ENCODE measurements around the gene TERC.
"Not testable (repeated sequence)": the region's sequence is repeated elsewhere in the genome, so short reads cannot be mapped to it uniquely, and the experiment has no call there.

Gene TERC

DNA sequence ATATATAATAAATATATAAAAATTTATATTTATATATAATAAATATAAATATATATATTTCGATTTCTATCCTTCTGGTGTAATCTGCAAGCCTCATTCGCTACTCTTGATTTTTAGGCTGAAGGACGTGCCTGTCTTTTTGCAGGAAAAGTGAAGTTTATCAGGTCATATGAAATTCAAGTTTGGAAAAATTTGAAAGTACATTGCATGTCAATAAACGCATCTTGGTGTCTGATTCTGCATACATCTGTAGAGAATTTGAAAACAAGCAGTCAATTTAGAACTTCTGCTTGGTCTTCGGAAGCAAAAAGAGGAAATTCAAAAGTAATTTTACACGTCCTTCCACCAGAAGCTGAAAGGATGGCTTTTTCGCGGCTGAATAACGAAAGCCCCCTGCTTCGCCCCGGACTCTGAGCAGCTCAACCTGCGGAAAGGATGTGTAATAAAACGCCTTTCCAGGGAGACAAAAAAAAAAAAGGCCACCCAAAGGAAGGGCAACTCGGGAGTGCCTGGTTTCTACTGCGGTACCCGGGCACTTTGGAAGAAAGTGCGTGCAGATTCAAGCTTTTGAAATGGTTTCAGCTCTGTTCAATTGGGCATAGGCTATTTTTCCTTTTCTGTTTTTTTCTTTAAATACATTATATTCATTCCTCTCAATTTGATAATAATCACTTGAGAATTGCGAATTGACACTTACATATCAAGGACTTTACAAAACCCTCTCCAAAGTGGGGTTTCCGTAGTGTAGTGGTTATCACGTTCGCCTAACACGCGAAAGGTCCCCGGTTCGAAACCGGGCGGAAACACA is 6.8 kb upstream of the TERC start:
- peak; percentile 77 for DNase-seq

DNA sequence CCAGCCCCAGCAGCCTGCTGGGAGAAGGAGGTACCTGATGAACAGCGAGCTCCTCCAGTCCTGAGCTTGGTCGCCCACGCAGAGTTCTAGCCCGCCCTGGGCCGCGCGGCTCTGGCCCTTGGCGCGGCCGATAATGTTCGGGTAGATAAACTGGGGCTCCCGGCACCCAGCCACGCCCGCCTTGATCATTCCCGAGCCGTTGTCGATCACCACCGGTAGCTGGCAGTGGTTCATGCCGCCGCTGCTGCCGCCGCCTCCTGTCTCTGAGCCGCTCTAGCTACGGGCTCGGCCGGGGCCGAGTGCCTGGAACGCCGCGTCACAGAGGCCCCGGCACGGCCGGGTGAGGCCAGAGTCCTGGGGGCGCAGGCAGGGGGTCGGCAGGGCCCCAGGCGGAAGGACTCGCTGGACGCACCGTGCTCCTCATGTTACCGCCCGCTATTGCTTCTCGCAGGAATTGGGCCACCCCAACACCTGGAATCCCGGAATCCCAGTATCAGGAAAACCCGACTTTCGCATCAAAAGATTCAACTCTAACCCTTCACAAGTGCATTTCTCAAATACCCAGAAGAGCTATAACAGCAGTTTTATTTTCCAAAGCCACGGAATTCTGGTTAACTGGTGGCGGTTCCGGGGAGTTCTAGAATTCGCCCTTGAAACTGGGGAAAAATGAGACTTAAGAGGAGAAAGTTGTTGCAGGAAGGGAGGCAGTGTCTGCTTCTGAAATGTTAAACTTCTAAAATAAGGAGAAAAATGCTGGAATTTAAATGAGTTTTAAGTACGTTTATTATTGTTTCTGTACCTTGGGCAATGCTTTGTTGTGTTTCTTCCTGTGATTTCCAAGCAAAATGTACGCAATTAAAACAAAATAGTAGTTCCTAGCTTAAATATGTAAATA is 4.7 kb upstream of the TERC start, which contains the start of gene ACTRT3:
Gene ACTRT3, minus strand, starts transcription at position 275 of the 895 bp plus-strand sequence. Its CDS starts 41 bp downstream, at position 234.
- no peak for DNase-seq

DNA sequence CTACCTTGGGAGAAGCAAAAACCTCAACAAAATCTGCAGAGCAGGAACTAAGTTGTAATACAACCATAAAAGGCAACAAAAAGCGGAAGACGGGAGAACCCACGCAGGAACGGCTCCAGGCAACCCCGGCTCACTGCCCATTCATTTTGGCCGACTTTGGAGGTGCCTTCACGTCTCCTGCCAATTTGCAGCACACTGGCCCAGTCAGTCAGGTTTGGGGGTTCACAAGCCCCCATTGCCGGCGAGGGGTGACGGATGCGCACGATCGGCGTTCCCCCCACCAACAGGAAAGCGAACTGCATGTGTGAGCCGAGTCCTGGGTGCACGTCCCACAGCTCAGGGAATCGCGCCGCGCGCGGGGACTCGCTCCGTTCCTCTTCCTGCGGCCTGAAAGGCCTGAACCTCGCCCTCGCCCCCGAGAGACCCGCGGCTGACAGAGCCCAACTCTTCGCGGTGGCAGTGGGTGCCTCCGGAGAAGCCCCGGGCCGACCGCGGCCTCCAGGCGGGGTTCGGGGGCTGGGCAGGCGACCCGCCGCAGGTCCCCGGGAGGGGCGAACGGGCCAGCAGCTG is 463 bp downstream of the TERC start:
- no peak for DNase-seq

DNA sequence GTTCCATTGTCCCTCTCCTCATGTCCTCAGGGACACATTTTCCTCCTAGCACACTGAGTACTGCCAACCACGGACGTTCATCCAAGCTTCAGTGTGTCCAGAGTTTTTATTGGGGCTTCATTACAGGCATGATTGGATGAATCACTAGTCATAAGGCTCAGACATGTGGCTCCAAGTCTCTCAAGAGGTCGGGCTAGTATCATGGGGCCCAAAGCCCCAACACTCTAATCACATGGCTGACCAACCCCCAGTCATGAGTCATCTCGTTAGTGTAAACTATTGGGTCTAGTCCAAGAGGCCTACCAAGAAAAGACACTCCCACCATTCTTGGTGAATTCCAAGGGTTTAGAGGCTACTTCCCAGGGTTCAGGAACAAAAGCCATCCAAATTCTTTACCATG is 4.4 kb downstream of the TERC start:
- DNase-seq = no peak

DNA sequence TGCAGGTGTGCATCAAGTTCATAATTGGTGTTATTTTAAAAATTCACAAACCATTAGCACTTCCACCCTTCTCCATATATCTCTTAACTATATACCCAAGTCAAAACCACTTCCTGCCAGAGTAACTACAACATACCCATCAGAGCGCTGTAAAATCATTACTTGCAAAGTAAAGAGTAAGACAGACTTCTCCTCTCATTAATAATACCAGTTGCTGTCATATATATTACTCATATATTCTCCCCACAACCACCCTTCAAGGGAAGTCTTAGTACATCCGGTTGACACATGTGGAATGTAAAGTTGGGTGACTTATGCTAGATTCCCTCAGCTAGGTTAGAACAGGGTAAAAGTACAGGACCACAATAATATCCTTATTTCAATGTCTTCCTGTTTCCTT is 5.6 kb downstream of the TERC start:
- no peak for DNase-seq

DNA sequence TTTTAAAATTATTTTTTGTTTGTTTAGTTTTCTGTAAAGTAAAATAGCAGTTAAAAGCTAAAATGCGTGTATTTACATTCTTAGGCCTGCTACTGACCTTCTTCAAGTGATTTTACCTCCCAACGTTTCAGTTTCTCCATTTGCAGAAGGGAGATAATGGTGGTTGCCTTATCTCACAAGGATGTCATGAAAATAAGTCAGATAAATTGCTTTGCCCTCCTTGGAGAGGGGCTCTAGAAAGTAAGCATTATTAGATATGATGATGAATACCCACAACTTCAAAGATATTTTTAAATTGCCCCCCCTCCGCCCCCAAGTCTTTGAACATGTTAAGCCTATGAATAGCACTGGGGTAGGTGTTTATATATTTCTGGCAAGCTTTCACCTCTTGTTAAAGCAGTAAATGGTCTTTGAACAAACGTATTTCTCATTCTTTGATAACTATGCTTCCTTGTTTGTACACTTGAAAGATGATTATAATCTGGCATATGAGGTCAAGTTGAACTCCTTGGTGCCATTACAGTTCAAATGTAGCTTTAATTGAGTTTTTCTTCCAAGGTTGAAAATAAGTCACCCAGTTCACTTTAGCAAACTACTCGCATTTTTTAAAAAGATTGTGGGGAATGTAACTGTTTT is 6.4 kb downstream of the TERC start:
- DNase-seq = no peak

DNA sequence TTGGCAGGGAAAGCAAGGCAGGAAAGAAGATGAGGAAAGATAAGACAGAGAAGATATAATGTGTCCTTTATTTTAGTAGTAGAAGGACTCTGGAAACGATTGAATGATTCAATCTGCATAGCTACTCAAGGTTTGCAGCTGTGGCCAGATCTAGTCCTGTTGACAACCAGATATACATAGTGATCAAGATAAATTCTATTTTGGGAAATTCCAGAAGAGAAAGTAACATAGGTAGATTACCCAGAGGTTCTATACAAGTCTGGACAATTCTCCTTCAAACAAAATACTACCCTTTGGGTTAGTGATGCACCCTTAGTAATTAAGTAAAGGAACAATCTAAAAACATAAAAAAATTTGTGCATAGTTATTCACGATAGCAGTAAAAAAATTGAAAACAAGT is 9.4 kb downstream of the TERC start:
- DNase-seq = no peak

DNA sequence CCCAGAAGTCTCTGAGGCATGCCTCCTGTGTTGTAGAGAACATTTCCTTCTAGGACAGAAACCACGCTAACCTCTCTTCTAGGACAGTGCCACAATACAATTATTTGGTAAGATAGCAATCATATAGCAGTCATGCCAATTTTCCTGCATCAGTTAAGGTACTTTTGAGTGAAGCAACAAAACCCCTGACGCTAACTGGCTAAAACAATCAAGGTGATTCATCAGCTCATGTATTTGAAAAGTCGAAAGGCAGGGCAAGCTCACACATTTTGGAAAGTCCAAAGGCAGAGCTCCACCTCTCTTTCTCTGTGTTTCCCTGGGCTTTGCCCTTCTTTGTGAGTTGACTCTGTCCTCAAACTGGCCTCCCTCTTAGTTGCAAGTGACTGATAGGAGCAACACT is 10.1 kb downstream of the TERC start:
- no peak for DNase-seq

DNA sequence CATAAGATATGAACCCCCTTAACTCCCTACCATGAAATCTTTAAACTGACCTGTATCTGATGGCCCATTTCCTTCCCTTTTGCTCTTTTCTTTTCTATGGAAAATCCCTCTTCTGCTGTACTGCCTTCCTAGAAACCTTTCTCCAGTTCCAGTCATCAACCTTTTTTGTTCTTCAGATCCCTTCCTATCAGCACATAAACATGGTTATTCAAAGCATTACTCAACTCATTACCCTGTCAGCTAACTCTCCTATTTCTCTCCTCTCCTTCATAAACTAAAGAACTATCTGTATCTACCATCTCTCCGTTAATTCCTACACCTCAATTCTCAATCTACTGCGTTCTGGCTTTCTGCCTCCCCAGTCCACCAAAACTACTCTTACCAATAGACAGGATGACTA is 13.0 kb downstream of the TERC start:
- no peak for DNase-seq

DNA sequence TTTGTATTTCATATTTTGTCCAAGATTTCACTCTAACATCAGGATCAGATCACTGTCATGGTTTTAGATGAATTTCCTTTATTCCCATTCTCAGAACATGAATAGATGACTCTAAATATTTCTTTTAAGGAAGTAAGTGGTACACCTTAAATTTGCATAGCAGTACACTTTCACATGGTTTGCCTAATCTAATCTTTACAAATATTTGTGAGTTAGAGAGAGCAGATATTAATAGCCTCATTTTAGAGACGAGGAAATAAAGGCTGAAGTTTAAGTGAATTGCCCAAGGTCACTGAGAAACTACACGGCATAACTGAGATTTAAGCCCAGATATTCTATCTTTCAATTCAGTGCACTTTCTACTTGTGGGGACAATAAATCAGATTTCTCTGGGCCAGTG is 14.2 kb downstream of the TERC start:
- DNase-seq = no peak

DNA sequence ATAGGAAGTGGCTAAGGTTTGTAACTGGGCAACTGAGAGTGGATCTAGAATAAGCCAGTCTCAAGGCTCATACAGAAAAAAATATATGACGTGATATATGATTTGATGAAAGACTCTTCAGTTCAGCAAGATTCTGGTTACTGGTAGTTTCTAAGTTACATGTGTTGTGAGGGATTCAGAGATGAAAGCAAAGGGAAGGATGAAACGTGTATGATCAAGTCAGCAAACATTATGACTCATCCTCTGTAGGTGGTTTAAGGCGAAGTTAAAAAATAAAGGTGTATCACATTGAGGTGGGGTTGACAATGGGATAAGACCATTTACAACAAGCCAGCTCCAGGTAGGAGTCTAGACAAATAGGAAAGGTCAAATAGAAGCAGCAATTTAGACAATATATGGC is 16.2 kb downstream of the TERC start:
- DNase-seq = no peak

DNA sequence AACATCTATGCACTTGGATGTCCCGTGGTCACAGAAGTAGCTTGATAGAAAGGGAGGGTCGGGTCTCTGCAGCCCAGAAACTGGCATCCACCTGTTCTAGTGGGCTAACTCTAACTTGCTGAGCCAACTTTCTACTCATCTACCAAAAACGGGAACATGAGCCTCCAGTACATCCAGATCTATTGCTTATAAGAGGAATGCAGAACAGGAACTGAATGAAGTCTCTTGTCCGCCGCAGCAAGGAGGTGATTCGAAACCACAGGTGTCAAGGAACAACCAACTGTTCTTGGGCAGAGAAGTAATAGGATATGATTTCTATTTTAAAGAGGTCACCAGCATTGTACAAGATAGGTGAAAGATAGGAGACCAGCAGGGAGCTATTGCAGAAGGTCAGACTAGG is 17.9 kb downstream of the TERC start:
- no peak for DNase-seq

DNA sequence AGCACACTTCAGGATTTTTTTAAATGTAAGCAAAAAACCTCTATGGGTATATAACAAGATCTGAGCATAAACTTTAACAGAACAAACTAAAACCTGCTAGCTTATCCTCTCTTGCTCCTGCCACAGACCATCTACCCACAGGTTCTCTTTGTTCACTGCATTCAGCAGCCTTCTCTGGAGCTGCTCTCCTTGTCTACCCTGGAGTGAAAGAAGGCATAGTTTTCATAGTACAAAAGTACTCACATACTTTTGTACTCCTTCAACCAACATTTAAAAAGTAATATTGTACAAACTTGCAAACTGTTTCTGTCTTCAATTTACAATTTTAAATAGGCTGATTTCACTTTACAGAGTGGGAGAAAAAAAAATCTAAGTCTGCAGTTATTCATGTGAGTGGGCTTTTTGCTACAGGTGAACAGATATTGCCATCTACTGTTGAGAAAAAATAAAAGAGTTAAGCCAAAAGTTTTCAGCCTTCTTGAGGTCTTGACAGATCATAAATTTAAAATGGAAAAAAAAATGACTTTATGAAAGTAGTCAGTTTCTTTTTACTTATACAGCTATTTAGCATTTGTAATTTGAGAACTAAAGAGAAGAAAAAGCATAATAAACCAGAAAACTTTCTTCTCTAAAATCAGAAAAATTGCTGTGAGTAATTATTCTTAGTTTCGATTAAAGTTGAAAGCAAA is 20.4 kb downstream of the TERC start:
- DNase-seq = no peak

DNA sequence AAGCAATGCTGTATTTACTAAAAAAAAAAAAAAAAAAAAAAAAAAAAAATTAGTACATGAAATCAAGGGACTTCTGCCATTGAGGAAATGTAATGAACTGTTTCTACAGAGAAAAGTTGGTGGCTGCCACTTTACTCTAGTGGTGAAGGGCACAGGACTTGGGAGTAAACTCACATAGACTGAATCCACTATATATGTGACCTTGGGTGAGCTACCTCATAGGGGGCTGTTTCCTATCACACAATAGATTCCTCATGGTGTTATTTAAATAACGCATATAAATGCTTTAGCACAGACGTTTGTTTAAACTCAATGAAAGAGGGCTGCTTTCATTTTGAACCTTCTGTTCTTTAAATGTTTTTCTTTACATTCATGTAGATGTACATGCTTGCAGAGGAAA is 25.8 kb downstream of the TERC start:
- DNase-seq = no peak

DNA sequence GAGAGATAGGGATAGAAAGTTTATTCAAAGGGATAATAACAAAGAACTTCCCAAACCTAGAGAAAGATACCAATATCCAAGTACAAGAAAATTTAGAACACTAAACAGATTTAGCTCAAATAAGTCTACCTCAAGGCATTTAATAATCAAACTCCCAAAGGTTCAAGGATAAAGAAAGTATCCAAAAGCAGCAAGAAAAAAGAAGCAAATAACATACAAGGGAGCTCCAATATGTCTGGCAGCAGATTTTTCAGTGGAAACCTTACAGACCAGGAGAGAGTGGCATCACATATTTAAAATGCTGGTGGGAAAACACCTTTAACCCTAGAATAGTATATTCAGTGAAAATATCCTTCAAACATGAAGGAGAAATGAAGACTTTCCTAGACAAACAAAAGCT is 33.0 kb downstream of the TERC start:
- DNase-seq = not testable (repeated sequence)

DNA sequence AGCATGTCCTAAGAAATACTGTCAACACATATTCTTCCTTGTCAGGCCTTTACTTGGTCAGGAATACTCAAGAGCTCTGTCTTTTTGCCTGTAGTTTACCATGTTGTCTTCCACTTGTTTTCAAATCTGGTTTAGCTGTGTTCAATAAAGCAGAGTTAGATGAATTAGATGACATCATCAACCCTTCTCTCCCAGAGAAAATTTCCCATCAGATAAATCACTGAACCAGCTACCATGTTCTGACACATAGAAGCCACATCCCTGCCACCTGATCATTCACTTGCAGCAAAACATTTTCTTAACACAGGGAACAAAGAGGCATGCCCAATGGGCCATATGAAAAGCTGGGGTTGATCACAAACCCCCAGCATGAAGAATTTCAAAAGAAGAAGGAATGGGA is 42.1 kb downstream of the TERC start:
- no peak for DNase-seq

DNA sequence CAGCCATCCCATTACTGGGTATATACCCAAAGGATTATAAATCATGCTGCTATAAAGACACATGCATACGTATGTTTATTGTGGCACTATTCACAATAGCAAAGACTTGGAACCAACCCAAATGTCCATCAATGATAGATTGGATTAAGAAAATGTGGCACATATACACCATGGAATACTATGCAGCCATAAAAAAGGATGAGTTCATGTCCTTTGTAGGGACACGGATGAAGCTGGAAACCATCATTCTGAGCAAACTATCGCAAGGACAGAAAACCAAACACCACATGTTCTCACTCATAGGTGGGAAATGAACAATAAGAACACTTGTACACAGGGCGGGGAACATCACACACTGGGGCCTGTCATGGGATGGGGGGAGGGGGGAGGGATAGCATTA is 46.4 kb downstream of the TERC start:
- DNase-seq = not testable (repeated sequence)
